ENCODE measurements around the gene MAGI2.

MAGI2 gene

DNA sequence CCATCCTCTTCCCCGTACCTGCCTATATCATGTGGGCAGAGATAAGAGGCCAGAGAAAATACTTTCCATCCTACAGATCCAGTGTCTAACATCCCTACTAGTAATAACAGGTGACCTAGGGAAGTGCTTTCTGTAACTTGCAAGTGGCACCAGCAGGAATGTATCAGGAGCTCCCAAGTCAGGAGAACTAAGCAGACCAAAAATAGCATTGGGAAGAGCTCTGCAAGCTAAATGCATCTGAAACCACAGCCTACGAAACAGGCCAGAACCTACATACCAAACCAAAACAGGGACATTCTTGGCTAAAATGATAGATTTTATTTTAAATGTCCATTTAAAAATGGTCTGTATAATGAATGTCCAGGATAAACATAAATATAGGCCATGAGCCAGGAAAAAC is 974.1 kb downstream of the MAGI2 start:
- DNase-seq (ENCODE audit: low read depth): no peak

DNA sequence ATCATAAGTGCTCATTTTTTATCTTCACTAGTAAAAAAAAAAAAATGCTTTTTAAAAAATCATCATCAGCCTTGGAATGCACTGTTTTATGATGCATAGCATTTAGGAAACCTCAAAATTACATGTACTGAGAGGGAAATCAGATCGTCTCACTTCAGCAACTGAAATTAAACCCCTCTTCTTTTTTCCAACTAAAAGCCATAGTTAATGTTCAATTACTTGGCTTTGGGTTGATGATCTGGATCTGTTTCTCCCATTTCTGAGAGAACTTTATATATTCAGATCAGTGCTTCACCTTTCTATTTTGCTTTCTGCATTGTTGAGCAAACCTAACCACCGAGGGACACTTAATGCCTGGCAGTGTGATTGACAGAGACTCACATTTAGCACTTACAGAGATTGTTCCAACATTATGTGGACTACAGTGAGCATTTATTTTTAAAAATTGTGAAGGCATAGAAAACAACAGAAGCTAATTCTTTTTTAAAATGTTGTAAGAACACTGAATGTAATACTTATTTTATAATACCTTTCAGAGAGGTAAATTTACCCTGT is 976.5 kb downstream of the MAGI2 start:
- DNase-seq (ENCODE audit: low read depth): no peak

DNA sequence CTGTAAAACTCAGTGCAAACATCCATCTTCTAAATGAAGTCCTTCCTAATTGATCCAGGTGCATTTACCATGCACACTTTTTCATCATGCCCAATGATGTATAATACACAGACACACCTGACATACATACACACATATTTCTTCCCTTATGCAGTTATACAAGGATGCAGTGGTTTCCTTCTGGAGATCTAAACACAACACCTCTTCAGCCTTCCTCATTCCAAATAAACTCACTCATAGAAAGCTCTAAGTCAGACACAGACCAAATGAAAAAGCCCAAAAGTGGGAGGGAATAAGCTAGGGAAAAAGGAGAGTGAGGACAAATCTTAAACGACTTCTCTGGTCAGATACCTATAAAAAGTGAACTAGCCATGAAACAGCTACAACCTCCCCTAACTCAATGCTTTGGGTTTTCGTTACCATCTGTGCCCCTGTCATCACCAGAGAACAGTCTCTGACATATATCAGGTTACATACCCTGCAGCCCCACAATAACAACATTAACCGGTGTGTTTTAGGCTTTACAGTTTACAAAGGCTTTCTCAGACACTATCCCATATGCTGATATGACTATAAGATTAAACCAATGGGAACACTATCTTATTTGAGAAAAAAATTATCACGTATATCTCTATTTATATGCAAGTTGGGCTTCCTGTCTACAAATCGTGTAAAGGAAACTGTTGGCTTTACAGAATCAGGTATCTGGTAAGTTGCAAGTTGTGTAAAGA is 979.7 kb downstream of the MAGI2 start:
- no peak for DNase-seq (ENCODE audit: low read depth)

DNA sequence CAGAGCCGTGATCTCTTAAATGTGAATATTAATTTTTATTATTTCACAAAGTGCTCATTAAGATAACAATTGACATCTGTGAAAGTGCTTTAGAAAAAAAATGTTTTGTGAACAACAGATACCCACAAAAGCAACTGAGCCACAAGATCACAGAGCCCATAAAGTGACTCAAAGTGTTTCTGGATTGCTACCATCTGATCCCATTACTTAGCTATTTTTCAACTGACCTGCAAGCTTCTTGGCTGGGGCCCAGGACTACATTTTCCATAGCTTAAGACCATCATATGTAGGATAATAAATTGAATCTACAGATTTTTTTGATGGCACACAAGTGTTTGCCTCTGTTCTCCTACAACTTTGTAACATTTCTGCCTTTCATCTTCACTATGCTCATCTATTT is 980.4 kb downstream of the MAGI2 start:
- DNase-seq (ENCODE audit: low read depth): no peak

DNA sequence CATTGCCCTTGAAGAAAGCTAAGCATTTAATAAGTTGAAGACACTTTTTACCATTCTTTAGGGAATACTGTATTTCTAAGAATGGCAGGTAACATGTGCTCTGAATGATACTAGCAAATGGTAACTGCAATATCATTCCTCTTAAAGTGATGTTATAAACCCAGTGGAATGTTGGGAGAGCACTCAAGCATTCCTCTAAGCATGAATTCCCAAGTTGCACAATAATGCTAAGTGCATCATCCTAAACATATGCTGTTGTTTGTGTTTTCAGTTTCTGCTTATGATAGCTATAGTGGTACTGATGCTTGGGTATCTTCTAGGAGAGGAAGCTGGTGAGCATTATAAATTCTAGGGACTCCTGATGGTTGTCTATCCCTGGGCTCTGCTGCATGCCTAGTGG is 980.9 kb downstream of the MAGI2 start:
- no peak for DNase-seq (ENCODE audit: low read depth)

DNA sequence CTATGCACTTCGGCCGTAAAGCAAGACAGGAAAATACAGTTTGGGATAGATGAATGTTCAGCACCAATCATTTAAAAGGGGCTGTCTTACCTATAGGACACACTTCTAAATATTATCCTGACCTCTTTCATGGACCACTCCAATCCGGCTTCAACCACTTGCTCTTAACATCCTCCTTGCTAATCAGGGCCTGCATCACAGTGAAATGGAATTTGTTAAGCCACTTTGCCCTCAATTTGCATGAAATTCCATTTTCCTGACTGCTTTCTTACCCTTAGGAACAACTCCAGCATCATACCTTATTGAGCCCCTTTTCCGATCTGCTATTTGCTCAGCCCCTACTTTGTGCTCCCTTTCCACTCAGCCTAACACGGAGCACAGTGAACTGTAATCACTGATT is 987.6 kb downstream of the MAGI2 start:
- DNase-seq (ENCODE audit: low read depth): no peak

DNA sequence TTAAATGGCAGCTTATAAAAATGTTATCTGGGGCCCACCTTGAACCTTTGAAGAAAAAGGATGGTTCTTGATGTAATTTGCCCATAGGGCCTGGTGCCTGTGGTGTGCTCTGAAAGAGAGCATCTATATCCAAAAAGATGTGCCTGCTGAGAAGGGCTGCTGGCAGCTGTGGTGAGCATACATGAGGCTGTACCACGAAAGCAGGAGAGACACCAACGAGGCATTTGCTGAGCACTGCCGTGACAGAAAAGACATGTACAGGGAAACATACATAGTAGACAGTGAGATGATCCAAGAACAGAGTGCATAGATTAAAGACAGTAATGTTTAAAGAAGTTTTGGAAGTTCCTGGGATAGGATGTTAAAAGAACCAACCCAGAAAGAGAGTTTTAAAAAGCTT is 990.4 kb downstream of the MAGI2 start:
- no peak for DNase-seq (ENCODE audit: low read depth)

DNA sequence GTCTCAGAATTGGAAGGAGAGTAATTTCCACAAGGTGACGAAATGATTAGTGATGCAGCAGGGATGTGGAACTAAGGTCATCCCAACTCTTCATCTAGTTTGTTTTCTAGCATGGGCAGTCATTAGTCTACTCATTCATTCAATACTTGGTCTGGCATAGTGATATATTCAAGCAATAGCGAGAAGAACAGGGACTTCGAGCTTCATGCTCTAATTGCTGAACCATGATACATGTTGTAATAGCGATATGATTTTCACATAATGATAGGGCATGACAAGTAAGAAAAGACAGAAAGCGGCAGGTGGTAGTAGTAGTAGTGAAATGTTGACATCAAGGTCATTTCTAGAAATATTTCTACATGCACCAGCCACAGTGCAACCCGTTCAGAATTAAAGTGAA is 1002.8 kb downstream of the MAGI2 start:
- no peak for DNase-seq (ENCODE audit: low read depth)

DNA sequence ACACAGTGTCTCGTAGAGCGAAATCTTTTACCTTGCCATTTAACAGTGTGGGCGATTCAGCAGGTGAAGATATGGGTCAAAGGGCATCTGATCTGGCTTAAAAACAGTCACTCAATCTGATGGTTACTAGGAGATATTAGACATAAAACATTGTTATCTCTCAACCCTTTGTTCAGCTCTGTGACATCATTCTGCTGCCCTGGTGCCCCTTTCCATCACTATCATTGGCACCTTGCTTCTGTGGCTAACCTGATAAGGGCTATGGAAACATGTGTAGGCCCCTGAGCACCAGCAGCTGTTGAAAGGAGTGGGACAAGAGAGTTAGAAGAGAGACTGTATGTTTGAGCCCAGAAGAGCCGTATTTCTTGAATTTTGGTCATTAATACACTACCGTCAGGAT is 1004.6 kb downstream of the MAGI2 start:
- DNase-seq (ENCODE audit: low read depth): no peak

DNA sequence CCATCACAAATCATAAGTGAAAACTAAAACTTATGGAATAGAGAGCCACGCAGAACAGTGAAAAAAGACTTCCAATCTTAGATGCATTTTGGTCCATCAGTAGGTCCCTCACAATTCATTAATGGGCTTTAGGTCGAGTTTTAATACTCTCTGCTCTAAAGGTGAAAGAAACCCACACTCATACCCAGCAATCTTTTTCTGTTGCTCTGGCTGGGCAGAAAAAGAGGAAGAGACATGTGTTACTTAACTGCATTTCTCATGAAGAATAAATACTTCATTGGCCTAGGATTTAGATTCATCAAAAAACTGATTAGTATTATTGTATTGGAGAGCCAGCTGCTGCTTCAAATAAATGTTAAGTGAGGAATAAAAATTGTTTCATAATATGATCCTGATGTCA is 1009.2 kb downstream of the MAGI2 start:
- no peak for DNase-seq (ENCODE audit: low read depth)

DNA sequence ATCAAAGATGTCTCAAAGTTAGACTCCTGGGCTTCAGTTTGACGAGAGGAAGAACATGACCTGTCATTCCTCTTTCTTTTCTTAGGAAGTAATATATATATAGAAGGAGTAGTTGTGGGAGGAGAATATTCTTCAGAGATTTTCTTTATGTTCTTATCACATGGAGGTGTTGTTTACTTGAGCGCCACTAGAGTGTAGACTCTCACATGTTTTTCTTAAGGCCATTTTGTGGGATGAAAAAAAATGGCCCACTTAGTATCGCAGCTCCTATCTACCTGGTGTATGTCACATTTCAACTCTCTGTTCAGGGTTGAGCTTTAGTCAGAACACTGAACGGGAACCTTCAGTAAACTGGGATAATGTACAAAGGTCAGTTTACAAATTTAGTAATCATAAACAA is 1009.7 kb downstream of the MAGI2 start:
- DNase-seq (ENCODE audit: low read depth): no peak

DNA sequence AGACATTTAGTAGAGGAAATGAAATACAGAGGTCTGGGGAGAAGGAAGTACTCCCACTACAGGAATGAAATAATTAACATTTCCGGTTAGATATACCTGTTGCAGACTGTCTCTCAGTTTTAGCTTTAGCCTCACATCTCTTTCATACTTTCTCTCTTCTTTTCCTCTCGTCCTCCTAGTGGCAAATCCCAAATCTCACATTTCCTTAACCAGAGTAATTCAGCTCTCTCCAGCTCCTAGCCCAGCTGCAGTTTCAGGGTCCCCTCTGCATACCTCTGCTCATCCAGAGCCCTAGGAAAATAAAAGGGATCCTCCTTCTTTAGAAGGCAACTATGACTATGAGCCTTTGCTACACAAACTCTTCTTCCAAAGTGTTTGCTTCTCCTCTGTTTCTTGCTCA is 1011.7 kb downstream of the MAGI2 start:
- DNase-seq (ENCODE audit: low read depth): no peak

DNA sequence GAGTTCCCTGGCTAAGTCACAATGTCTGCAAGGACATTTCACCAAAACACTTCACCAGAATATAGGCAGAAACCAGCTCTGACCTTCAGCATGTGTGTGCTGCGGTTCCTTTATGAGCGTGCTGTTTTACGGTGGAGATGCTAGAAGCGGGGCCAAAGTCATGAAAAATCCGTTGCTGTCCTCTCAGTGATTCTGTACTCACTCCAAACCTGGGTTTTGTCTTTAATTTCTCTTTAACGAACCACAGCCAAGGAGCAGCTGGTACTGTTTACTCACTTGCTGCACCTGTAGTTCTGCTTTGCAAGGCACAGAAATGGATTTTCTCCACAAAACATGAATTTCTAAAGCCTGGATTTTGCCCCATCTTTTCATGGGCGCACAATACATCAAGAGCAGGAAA is 1015.0 kb downstream of the MAGI2 start:
- DNase-seq (ENCODE audit: low read depth): no peak

DNA sequence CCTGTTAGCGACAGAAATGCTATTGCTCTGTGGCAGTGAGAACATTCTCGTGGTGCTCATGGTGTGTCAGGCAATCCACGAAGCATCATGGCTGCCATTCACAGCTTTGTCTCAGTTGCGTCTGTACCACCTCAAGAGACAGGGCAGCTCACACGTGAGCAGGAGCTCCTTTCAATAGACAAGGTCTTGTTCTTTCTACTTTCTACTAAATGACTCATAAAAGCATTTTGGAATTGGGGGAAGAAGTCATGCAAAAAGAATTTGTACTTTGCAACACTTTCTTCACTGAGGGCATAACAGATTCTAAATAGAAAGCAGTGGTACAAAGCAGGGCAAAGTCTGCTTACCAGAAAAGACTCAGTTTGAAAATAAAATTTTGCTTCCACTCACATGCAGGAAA is 1016.3 kb downstream of the MAGI2 start:
- no peak for DNase-seq (ENCODE audit: low read depth)

DNA sequence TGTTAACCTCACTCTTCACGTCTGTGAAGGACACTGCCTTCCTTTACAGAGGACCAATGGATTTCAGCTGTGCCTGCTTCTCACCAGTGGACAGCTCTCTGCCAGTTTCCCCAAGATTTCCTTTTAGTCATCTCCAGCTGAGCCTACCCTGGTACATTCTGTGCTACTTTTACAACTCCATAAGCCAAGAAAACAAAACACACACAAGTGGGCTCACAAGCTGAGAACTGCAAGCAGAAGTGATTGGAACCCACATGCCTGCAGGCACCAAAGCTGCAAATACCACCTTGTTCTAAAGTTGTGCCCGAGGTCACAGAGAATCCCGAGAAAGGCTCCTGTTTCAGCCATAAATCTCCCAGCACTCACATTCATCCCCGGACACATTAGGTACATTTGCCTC is 1018.1 kb downstream of the MAGI2 start:
- no peak for DNase-seq (ENCODE audit: low read depth)

DNA sequence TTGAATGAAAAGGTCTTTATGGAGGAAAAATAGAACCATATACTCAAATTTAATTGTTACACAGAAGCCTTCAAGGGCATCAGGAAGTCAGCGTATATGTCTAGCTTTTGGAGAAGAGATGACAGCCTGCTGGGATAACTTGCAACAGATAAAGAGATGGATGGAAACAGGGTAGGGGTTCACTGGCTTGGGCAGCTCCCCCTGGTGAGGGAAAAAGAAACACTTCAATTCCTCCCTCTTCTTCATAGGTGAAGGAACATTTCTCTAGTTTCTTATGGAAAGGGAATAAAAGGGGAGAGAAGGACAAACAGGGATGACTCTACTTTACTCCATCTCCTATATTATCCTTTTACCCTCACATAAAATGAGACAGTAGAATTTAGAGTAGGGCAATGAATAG is 1019.2 kb downstream of the MAGI2 start:
- DNase-seq (ENCODE audit: low read depth): no peak

DNA sequence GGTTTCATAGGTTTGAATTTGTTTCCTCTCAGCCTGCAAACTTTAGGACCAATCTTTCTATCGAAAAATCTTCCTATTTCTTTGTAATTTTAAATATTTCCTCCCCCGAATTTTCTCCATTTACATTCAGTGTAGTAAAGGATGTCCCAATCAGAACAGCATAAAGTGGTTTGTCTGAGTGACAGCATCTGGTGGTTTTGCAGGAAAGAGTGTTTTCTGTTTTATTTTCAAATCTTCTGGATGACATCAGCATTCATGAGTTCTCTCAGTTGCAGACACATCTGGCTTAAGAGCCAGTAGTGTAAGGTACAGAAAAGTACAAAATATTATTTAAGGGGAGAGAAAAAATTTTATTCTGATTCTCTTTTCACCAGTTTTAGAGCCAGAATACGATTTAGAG is 1020.0 kb downstream of the MAGI2 start:
- no peak for DNase-seq (ENCODE audit: low read depth)

DNA sequence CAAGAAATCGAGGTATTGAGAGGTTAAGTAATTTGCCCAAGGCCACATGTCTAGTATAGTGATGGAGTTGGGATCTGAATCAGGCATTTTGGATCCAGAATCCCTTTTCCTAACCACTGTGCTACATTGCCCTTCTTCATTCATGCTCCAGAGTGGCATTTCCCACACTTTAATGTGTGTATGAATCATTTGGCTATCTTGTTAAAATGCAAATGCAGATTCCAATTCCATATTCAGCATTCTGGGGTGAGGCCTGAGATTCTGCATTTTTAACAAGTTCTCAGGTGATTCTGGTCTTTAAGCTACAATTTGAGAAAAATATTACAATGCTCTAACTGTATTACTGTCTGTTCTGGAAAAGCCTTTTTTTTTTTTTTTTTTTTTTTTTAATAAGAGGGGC is 1023.6 kb downstream of the MAGI2 start:
- no peak for DNase-seq (ENCODE audit: low read depth)

DNA sequence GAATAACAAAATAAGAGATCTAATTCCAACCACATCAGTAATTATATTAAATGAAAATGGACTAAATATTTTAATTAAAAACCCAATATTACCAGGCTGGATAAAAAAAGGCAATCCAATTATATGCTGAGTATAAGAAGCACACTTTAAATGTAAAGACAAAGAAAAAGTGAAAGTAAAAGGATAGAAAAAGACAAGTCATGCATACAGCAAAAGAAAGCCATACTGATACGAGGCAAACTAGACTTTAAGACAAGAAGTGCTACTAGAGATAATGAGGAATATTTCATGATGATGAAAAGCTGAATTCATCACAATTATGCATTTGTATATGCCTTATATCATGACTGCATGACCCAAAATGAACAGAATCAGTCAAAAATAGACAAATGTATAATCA is 1026.3 kb downstream of the MAGI2 start:
- no peak for DNase-seq (ENCODE audit: low read depth)

DNA sequence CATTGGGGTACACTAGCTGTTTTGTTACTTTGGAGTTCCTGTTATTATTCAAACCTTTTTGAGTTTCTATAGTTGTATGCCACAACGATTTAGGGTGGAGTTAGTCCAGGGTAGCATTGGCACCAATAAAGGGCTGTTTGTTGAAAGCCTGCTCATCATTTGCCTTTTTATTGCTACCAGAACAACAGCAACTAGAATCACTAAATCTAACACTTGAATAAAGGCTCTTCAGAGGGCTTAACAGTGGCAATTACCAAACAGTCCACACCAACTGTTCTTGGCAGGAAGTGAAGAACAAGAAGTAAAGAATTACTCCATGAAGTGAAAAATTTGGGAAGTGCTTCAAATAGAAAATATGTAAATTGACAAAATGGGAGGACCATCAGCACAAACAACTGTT is 1033.5 kb downstream of the MAGI2 start:
- DNase-seq (ENCODE audit: low read depth): no peak

DNA sequence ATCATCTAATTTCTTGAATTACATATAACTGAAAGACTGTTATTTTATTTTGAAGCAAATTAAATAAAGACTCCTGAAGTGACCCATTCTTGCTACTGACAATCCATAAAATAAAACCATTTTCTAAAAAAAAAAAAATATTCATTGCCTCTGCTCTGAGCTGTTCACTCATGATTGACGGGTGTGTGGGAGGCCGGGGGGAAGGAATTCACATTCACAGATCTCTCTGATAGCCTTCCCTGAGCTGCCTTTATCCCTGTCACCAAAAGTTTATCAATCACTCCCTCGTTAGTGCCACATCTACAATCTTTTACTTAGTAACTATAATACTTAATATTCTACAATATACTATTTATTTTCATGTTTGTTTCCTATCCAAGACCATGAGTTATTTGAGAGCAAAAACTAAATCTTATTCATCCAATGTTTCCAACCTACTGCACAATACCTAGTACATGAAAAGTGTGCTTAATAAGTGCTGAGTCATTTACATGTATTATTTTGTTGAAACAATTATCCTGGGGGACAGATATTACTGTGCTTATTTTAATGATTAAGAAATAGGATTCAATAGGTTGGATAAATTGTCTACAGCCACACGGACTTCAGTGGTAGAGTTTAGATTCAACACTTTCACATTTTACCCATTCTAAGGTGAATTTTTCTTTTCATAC is 1036.2 kb downstream of the MAGI2 start:
- no peak for DNase-seq (ENCODE audit: low read depth)

DNA sequence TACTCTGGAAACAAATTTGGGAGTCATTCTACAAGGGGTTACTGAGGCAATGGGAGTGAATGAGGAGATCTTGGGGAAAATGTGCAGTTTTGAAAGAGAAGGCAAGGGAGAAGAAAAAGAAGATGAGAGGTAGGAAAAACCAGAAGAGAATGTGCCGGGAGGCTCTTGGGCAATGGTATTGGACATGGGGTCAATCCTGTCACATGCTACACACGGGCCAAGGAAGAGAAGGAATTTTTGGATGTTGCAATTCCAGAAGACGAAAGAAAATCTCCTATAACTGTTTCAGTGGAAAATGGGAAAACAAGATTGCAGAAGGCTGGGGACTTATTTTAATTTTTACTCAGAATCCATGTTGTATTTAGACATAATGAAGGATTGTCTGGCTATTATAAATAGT is 1039.9 kb downstream of the MAGI2 start:
- no peak for DNase-seq (ENCODE audit: low read depth)

DNA sequence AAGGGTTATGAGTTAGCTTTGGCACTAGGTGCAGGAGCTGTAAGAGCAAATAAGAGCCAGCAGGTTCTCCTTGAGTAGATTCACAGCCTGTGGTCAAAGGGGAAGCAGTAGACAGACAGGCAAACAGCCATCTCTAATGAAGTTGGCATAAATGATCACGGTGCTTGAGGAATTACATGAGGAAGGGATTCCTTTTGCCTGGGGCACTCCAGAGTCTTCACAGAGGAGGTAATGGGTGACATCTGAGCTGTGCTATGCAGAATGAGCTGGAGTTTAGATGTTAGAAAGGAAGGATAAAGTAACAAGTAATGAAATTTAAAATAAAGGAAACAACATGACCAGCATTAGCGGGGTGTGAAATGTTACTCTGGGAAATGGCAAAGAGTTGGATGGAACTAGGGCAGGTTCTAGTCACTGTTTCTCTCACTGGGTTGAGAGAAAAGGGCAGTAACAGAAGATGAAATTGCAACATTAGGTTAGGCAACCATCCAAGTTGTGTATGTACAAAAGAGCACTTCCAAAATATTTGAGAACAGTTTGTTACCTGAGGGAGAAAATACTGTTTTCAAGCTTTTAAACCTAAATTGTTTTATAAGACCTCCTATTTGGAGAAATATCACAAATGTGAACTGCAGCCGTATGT is 1041.1 kb downstream of the MAGI2 start:
- DNase-seq (ENCODE audit: low read depth): no peak

Data from stimulated activated CD8-positive, alpha-beta memory T cell treated with anti-CD3 and anti-CD28 coated beads, Interleukin-15, amount 100 ng/mL, for 1 hour (primary cell).